Suprapubic skin (tissue), 4 donors: ENCODE measurements around the gene ANKRD60.

ENCODE experiments used
- POLR2A ChIP-seq, 2 donors: fragments of 450-650 bp; IDR thresholded peaks; one replicate each; pipeline ENCODE4 v1.6.1; 2017; ENCODE audit warnings: antibody characterized with exemption in 2 of 2, mild to moderate bottlenecking in 2 of 2, moderate library complexity in 2 of 2
- POLR2AphosphoS5 ChIP-seq, 3 donors: sonication (generic); formaldehyde crosslinking; IDR thresholded peaks; one replicate each; pipeline ENCODE4 v1.6.1; 2017; ENCODE audit warnings: antibody characterized with exemption in 3 of 3
- TF ChIP-seq, protein P1 (sequence below), 2 donors: fragments of 200-600 bp in 1 of 2; fragments of 450-650 bp in 1 of 2; sonication (generic) in 1 of 2; IDR thresholded peaks; one replicate each; pipeline ENCODE4 v1.5.1; 2016 to 2019; ENCODE audit warnings: antibody characterized with exemption in 2 of 2, mild to moderate bottlenecking in 1 of 2, moderate library complexity in 1 of 2

DNA sequence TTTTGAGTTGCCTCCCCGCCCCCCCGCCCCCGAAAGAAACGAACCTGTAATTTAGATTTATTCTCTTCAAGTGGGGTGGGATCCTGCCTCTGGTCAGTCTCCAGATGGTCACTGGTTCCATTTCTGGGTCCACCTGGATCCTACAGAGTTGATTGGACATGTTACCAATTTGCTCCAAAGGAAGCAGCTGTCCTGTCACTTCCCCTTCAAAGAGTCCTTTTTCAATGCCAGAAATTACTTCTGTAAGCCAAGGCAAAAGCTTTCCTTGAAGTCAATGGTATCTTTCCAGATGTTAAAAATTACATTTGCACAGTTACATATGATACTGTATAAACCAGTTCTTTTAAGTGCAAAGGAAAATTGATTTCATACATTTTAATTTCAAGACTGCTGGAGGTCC is 12.0 kb upstream of the ANKRD60 start:
- TF ChIP-seq, protein P1, sequence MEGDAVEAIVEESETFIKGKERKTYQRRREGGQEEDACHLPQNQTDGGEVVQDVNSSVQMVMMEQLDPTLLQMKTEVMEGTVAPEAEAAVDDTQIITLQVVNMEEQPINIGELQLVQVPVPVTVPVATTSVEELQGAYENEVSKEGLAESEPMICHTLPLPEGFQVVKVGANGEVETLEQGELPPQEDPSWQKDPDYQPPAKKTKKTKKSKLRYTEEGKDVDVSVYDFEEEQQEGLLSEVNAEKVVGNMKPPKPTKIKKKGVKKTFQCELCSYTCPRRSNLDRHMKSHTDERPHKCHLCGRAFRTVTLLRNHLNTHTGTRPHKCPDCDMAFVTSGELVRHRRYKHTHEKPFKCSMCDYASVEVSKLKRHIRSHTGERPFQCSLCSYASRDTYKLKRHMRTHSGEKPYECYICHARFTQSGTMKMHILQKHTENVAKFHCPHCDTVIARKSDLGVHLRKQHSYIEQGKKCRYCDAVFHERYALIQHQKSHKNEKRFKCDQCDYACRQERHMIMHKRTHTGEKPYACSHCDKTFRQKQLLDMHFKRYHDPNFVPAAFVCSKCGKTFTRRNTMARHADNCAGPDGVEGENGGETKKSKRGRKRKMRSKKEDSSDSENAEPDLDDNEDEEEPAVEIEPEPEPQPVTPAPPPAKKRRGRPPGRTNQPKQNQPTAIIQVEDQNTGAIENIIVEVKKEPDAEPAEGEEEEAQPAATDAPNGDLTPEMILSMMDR (IDR thresholded peaks at IDR 0.05): no peak
- TF ChIP-seq POLR2AphosphoS5 (IDR thresholded peaks at IDR 0.05) (no peak), POLR2A (IDR thresholded peaks at IDR 0.05) (no peak)
